ENCODE results near the gene LAMTOR3. TPM values are rescaled to one million over a fixed set of nuclear protein-coding genes. Genes with fewer than 3 reads are reported as not detected.

Gene LAMTOR3
- total and polyA plus RNA-seq, 9 of the 15 experiments (the other 6 are each of a cell fraction or from before 2014, with no cell fraction given): 17.9 to 146 (median 59.4) TPM

DNA sequence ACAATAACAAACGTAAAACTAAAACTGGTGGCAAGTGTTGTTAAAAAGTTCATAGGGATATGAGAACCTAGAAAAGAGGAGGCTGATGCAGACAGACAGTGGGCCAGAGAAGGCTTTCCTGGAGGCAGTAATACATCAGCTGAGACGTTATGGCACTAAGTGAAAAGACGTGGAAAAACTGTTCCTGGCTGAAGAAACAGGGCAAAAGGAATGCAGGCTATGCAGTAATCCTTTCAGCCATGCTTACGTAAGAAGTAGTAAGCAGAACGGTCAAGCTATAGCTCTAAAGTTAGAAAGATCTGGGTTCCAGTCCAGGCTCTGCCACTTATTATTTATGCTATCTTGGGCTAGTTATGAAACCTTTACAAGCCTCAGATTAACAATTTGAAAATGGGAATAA lies 6.4 kb downstream of the LAMTOR3 start:
- ChIA-PET CTCF (ENCODE audit: low intra/inter-chr PET ratio) (interaction anchor here (0.5 to 1.1 kb wide), 2 partner anchors 12 to 76 kb away, joined by 3 read pairs; no protein-coding TSS in a partner anchor), POLR2A (no interaction called here)
- Histone ChIP-seq H3K9me3 (replicated peaks; ENCODE audit: control insufficient read depth, insufficient read depth, low read depth, low read length) (no peaks in the 10 kb centered on the region), H2AFZ (ENCODE audit: low read depth, low read length) (no peak overlapping the region), H4K20me1 (replicated peaks; ENCODE audit: control insufficient read depth, insufficient read depth, low read length) (no peaks in the 10 kb centered on the region), H3K36me3 (ENCODE audit: control insufficient read depth, insufficient read depth, low read length) (peaks cover 49% of the 10 kb centered on the region; the same call in 2 of the 3 replicates), H3K9ac (ENCODE audit: insufficient read depth in 1 of 2, low read depth in 2 of 2, low read length in 2 of 2) (no peak overlapping the region), H3K9me1 (ENCODE audit: control insufficient read depth, insufficient read depth, low read length) (no peaks in the 10 kb centered on the region), H3K4me1 (replicated peaks in 1 of 2; ENCODE audit: control insufficient read depth in 2 of 2, insufficient read depth in 2 of 2, low read length in 2 of 2) (peaks cover 0 to under 1% of the 10 kb centered on the region in 2 experiments; a peak in 2 of 5 replicates), H3K4me2 (ENCODE audit: insufficient read depth, low read length) (no peak overlapping the region), H3K27ac (ENCODE audit: extremely low read depth, low read depth, low read length) (no peak overlapping the region), H3K27me3 (ENCODE audit: control insufficient read depth in 2 of 2, insufficient read depth in 2 of 2, low read length in 2 of 2) (no peaks in the 10 kb centered on the region), H3K79me2 (ENCODE audit: control insufficient read depth, insufficient read depth, low read length) (peaks cover 33% of the 10 kb centered on the region), H3K4me3 (no peak overlapping the region)
- no TSS peak for BruUV-seq (replicated peaks)
- in situ Hi-C loops (cut with MboI): no loop called here
- FAIRE-seq (no peak), DNase-seq (ENCODE audit: extremely low read depth in 1 of 4, low spot score in 3 of 4) (no peak), ATAC-seq (no peak)
- WGBS (ENCODE audit: insufficient coverage, low coverage, missing lambda C conversion rate): 71% methylated on average over 5 of the region's 5 CpGs
- intact Hi-C loops (cut with micrococcal nuclease): loop anchor here (5.0 kb wide), 1 partner anchor 166 kb away; no protein-coding TSS in a partner anchor
- TF ChIP-seq OTX1 (CRISPR knock-in tag; IDR thresholded peaks at IDR 0.05) (no peak), SP2 (IDR thresholded peaks at IDR 0.05; ENCODE audit: extremely low read depth, low read depth, low read length, poor library complexity, severe bottlenecking) (no peak), CBFA2T2 (conservative IDR thresholded peaks at IDR 0.05) (no peak), KDM2B (CRISPR knock-in tag; IDR thresholded peaks at IDR 0.05) (no peak), SLC30A9 (CRISPR knock-in tag; IDR thresholded peaks at IDR 0.05) (no peak), ZNF232 (CRISPR knock-in tag; IDR thresholded peaks at IDR 0.05) (no peak), PTRF (tag; IDR thresholded peaks at IDR 0.05) (no peak), SOX6 (IDR thresholded peaks at IDR 0.05) (no peak), CCAR2 (IDR thresholded peaks at IDR 0.05; ENCODE audit: low read depth, low read length) (no peak)
- TF ChIP-seq, protein P1, sequence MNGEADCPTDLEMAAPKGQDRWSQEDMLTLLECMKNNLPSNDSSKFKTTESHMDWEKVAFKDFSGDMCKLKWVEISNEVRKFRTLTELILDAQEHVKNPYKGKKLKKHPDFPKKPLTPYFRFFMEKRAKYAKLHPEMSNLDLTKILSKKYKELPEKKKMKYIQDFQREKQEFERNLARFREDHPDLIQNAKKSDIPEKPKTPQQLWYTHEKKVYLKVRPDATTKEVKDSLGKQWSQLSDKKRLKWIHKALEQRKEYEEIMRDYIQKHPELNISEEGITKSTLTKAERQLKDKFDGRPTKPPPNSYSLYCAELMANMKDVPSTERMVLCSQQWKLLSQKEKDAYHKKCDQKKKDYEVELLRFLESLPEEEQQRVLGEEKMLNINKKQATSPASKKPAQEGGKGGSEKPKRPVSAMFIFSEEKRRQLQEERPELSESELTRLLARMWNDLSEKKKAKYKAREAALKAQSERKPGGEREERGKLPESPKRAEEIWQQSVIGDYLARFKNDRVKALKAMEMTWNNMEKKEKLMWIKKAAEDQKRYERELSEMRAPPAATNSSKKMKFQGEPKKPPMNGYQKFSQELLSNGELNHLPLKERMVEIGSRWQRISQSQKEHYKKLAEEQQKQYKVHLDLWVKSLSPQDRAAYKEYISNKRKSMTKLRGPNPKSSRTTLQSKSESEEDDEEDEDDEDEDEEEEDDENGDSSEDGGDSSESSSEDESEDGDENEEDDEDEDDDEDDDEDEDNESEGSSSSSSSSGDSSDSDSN (IDR thresholded peaks at IDR 0.05; ENCODE audit: borderline replicate concordance in 1 of 2, low read depth in 2 of 2, low read length in 2 of 2): no peak
